Subcutaneous preadipocyte (primary cell): Measurements from ENCODE around the gene PGC. TPM values are rescaled to one million over a fixed set of nuclear protein-coding genes. Genes with fewer than 3 reads are reported as not detected.

ENCODE experiments used
- small RNA-seq: library from RNA; depleted of rRNA; stranded (forward); fragments of <200 nt; gene quantifications from one replicate; pipeline ENCODE3, GENCODE V24; 2012
- total RNA-seq: library from RNA; depleted of rRNA; stranded (reverse); fragments of >200 nt; gene quantifications from 2 replicates; pipeline ENCODE4 v1.2.3, GENCODE V29; 2012

PGC gene
- not detected in 2 replicates for total RNA-seq

GRCh38 chr6:41747256-41748101 lies at the start of gene PGC:
Gene PGC, minus strand, starts transcription at chr6:41747397. Its CDS starts 63 bp downstream, at chr6:41747334.

GRCh38 chr6:41787219-41787917 lies 40.2 kb upstream of the PGC start, which contains the start of gene TOMM6:
Gene TOMM6, plus strand, starts transcription at chr6:41787694. Its CDS starts 4 bp downstream, at chr6:41787698.

GRCh38 chr6:41780551-41781365 lies 33.6 kb upstream of the PGC start, which contains the start of gene PRICKLE4:
Gene PRICKLE4, plus strand, starts transcription at chr6:41780782. Its CDS starts 2,692 bp downstream, at chr6:41783474.

GRCh38 chr6:41779788-41780550 lies 32.8 kb upstream of the PGC start, which contains the start of gene FRS3:
Gene FRS3, minus strand, starts transcription at chr6:41779900. Its CDS starts 2,913 bp downstream, at chr6:41776987.

GRCh38 chr6:41735427-41736185 lies 11.6 kb downstream of the PGC start, which contains the start of gene TFEB:
Gene TFEB, minus strand, starts transcription at chr6:41735608. Its CDS starts 44,395 bp downstream, at chr6:41691213.

Small RNA genes lying within 50 kb of the gene (small RNA-seq; reads per million reads assigned to genes)
- gene AL365205.2 (not detected), gene AL365205.3 (not detected)

Other genes with a start within 250 kb of the PGC start
- gene FOXP4, start 201.0 kb downstream of the PGC start, total RNA-seq, result 1.1 and 2.0 TPM in 2 replicates
- not detected in 2 replicates for gene MDFI, start 108.9 kb downstream of the PGC start, total RNA-seq
- 2.0 and 3.7 TPM in 2 replicates for gene TFEB, start 11.8 kb downstream of the PGC start, total RNA-seq
- 1.1 and 1.8 TPM in 2 replicates for gene FRS3, start 32.5 kb upstream of the PGC start, total RNA-seq
- gene PRICKLE4, start 33.4 kb upstream of the PGC start, total RNA-seq, result 1.8 TPM in 1 of 2 replicates, not detected in the other
- 77.2 and 94.8 TPM in 2 replicates for gene TOMM6, start 40.3 kb upstream of the PGC start, total RNA-seq
- 2.0 and 2.2 TPM in 2 replicates for gene USP49, start 148.0 kb upstream of the PGC start, total RNA-seq
- gene MED20, start 173.7 kb upstream of the PGC start, total RNA-seq, result 17.6 and 20.5 TPM in 2 replicates
- gene BYSL, start 174.1 kb upstream of the PGC start, total RNA-seq, result 24.6 and 28.9 TPM in 2 replicates
- 38.6 and 50.2 TPM in 2 replicates for gene CCND3, start 194.4 kb upstream of the PGC start, total RNA-seq